HG03565 (cell line): ENCODE results near the gene DOCK9.
"Not testable (repeated sequence)": the region's sequence is repeated elsewhere in the genome, so short reads cannot be mapped to it uniquely, and the experiment has no call there.

Experiments
- ATAC-seq: cut with Tn5 transposase; IDR thresholded peaks from one replicate; pipeline ENCODE4 v1.9.1; 2021; ENCODE audit warnings: mild to moderate bottlenecking, moderate library complexity; ENCODE audit not compliant: unreplicated experiment

The DOCK9 gene

GRCh38 chr13:98921786-98922185 is 56.1 kb downstream of the DOCK9 start:
- no peak for ATAC-seq

GRCh38 chr13:98921015-98921580 is 56.8 kb downstream of the DOCK9 start:
- ATAC-seq: no peak

- ATAC-seq: no peak
Observed at GRCh38 chr13:98919566-98919965, 58.3 kb downstream of the DOCK9 start.

- no peak for ATAC-seq
Observed at GRCh38 chr13:98918771-98919170, 59.1 kb downstream of the DOCK9 start.

- no peak for ATAC-seq
Observed at GRCh38 chr13:98917116-98917515, 60.7 kb downstream of the DOCK9 start.

GRCh38 chr13:98916403-98916802 is 61.5 kb downstream of the DOCK9 start:
- ATAC-seq: no peak

- ATAC-seq: no peak
Observed at GRCh38 chr13:98915981-98916380, 61.9 kb downstream of the DOCK9 start.

- no peak for ATAC-seq
Observed at GRCh38 chr13:98915563-98915962, 62.3 kb downstream of the DOCK9 start.

GRCh38 chr13:98913741-98914140 is 64.1 kb downstream of the DOCK9 start:
- no peak for ATAC-seq

GRCh38 chr13:98912846-98913245 is 65.0 kb downstream of the DOCK9 start:
- ATAC-seq: no peak

GRCh38 chr13:98910501-98910951 is 67.3 kb downstream of the DOCK9 start:
- no peak for ATAC-seq

GRCh38 chr13:98909016-98909415 is 68.8 kb downstream of the DOCK9 start:
- ATAC-seq: no peak

- ATAC-seq: no peak
Observed at GRCh38 chr13:98906746-98907502, 70.9 kb downstream of the DOCK9 start.

GRCh38 chr13:98905199-98905598 is 72.7 kb downstream of the DOCK9 start:
- no peak for ATAC-seq

- no peak for ATAC-seq
Observed at GRCh38 chr13:98900442-98900841, 77.4 kb downstream of the DOCK9 start.

- ATAC-seq: no peak
Observed at GRCh38 chr13:98897706-98898105, 80.2 kb downstream of the DOCK9 start.

- no peak for ATAC-seq
Observed at GRCh38 chr13:98896868-98897144, 81.1 kb downstream of the DOCK9 start.

- no peak for ATAC-seq
Observed at GRCh38 chr13:98896083-98896867, 81.6 kb downstream of the DOCK9 start.

GRCh38 chr13:98894814-98895213 is 83.0 kb downstream of the DOCK9 start:
- ATAC-seq: not testable (repeated sequence)

- no peak for ATAC-seq
Observed at GRCh38 chr13:98893371-98893770, 84.5 kb downstream of the DOCK9 start.

GRCh38 chr13:98892821-98893220 is 85.0 kb downstream of the DOCK9 start:
- ATAC-seq: no peak

GRCh38 chr13:98892077-98892476 is 85.8 kb downstream of the DOCK9 start:
- ATAC-seq: no peak
